Measurements from ENCODE around the gene CHMP6. TPM values are rescaled to one million over a fixed set of nuclear protein-coding genes. Genes with fewer than 3 reads are reported as not detected.
A peak's percentile ranks its signal among the peaks of the same experiment; 100 is the strongest.

The CHMP6 gene
- polyA plus RNA-seq, 1 experiment, result 27.3 TPM

DNA sequence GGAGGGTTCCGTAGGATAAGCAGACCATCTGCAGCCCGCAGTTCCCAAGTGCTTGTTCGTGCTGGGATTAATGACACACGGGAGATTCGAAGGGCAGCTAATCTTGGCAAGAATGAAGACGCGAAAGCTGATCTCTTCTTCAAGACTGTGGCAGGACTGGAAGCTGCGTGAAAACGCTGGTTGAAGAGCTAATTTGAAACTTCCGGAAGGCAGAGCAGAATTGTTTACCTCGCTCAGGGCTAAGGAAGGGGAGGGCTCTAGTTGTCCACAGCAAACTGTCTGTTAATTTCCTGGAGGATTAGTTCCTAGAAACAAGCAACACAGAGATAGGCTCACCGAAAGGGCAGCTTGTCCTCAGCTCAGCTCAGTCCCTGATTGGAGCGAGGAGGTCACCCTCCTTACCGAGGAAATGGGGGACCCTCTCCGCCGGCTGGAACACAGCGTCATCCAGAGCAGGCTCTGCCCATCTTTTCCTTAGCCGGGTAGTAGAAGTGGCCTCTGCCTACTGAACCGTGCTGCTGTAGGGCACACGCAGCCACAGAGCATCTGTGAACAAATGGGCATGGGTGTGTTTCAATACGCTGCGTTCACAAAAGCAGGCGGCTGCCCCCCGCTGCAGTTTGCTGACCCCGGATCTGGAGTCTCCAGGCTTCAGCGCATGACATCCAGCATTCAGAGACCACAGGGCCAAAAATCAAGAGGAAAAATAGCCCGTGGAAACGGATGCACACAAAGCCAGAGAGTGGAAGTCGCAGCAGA lies 26.6 kb downstream of the CHMP6 start:
- DNase-seq (ENCODE audit: low read depth, low spot score), result no peak
- TF ChIP-seq, protein P1, sequence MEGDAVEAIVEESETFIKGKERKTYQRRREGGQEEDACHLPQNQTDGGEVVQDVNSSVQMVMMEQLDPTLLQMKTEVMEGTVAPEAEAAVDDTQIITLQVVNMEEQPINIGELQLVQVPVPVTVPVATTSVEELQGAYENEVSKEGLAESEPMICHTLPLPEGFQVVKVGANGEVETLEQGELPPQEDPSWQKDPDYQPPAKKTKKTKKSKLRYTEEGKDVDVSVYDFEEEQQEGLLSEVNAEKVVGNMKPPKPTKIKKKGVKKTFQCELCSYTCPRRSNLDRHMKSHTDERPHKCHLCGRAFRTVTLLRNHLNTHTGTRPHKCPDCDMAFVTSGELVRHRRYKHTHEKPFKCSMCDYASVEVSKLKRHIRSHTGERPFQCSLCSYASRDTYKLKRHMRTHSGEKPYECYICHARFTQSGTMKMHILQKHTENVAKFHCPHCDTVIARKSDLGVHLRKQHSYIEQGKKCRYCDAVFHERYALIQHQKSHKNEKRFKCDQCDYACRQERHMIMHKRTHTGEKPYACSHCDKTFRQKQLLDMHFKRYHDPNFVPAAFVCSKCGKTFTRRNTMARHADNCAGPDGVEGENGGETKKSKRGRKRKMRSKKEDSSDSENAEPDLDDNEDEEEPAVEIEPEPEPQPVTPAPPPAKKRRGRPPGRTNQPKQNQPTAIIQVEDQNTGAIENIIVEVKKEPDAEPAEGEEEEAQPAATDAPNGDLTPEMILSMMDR (IDR thresholded peaks at IDR 0.05; ENCODE audit: low read depth, low read length), result no peak
- Histone ChIP-seq H3K4me3 (ENCODE audit: low read depth, low read length) (peak overlapping the region; percentile 47), H3K9me3 (ENCODE audit: control insufficient read depth, insufficient read depth, low read length) (no peaks in the 10 kb centered on the region), H3K27me3 (ENCODE audit: control insufficient read depth, insufficient read depth, low read length) (no peaks in the 10 kb centered on the region), H3K27ac (ENCODE audit: low read depth, low read length) (peak overlapping the region; percentile 81)
- ChIA-PET CTCF (interaction anchor here (1.7 to 2.3 kb wide), 2 partner anchors 79 to 84 kb away, joined by 6 to 8 read pairs; no protein-coding TSS in a partner anchor), POLR2A (interaction anchor here (0.6 kb wide), 1 partner anchor 375 kb away, joined by 3 read pairs; no protein-coding TSS in a partner anchor)

DNA sequence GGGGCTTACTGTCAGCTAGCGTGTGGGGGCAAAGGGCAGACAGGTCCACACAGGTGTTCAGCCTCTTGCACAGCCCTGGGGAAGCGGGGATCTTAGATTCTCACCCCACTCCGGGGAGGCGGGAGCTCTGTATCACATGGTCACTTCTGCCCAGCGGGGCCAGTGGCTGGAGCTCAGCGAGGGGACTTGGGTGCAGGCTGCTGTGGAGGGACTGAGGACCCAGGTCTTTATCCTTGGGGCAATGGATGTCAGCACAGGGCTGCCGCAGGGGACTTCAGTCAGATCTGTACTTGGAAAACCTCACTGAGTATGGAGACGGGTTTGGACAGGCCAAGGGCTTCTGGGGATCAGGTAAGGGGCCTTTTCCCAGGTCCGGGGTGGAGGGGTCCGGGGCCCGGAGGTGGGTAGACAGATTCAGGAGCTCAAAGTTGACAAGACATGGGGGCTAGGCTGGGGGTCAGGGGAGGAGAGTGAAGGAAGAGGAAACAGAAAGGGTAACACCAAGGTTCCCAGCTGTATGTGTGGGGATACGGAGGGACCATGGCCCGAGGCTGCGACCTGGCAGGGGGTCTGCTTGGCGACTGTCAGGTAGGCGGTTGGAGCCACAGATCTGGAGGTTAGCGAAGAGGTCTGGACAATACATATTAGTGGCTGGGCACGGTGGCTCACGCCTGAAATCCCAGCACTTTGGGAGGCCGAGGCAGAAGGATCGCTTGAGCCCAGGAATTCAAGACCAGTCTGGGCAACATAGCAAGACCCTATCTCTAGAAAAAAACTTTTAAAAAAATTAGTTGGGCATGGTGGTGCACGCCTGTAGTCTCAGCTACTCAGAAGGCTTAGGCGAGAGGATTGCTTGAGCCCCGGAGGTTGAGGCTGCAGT lies 28.2 kb downstream of the CHMP6 start:
- H3K27ac ChIP-seq (ENCODE audit: low read depth, low read length), result no peak overlapping the region
- no peak for DNase-seq (ENCODE audit: low read depth, low spot score)
- no peaks in the 10 kb centered on the region for H3K9me3 ChIP-seq (ENCODE audit: control insufficient read depth, insufficient read depth, low read length)
- H3K4me3 ChIP-seq (ENCODE audit: low read depth, low read length), result no peak overlapping the region
- POLR2A ChIA-PET, result interaction anchor here (0.7 kb wide), 1 partner anchor 78 kb away, joined by 3 read pairs; no protein-coding TSS in a partner anchor
- no peaks in the 10 kb centered on the region for H3K27me3 ChIP-seq (ENCODE audit: control insufficient read depth, insufficient read depth, low read length)
- CTCF ChIA-PET, result interaction anchor here (1.8 to 2.3 kb wide), 2 partner anchors 78 to 82 kb away, joined by 6 to 7 read pairs; no protein-coding TSS in a partner anchor
- TF ChIP-seq, protein P1 (IDR thresholded peaks at IDR 0.05; ENCODE audit: low read depth, low read length), result no peak

DNA sequence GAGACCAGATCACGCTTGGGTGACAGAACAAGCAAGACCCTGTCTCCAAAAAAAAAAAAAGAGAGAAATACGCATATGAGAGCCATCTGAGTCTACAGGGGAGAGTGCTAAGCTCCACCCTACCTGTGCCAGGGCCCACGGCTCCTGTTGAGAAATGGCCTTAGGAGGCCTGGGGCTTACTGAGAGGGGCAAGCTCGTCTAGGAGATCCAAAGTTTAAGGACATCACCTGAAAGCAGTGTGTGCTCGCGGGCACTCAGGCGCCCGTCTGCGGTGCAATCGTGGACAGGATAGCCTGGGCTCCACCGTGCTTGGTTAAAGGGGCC lies 28.8 kb downstream of the CHMP6 start:
- H3K27me3 ChIP-seq (ENCODE audit: control insufficient read depth, insufficient read depth, low read length), result peaks cover 6% of the 10 kb centered on the region
- H3K27ac ChIP-seq (ENCODE audit: low read depth, low read length), result no peak overlapping the region
- H3K4me3 ChIP-seq (ENCODE audit: low read depth, low read length), result no peak overlapping the region
- ChIA-PET POLR2A (no interaction called here), CTCF (interaction anchor here (0.9 to 1.8 kb wide), 2 partner anchors 77 to 82 kb away, joined by 3 to 7 read pairs; no protein-coding TSS in a partner anchor)
- H3K9me3 ChIP-seq (ENCODE audit: control insufficient read depth, insufficient read depth, low read length), result no peaks in the 10 kb centered on the region
- no peak for DNase-seq (ENCODE audit: low read depth, low spot score)
- TF ChIP-seq, protein P1 (IDR thresholded peaks at IDR 0.05; ENCODE audit: low read depth, low read length), result no peak

DNA sequence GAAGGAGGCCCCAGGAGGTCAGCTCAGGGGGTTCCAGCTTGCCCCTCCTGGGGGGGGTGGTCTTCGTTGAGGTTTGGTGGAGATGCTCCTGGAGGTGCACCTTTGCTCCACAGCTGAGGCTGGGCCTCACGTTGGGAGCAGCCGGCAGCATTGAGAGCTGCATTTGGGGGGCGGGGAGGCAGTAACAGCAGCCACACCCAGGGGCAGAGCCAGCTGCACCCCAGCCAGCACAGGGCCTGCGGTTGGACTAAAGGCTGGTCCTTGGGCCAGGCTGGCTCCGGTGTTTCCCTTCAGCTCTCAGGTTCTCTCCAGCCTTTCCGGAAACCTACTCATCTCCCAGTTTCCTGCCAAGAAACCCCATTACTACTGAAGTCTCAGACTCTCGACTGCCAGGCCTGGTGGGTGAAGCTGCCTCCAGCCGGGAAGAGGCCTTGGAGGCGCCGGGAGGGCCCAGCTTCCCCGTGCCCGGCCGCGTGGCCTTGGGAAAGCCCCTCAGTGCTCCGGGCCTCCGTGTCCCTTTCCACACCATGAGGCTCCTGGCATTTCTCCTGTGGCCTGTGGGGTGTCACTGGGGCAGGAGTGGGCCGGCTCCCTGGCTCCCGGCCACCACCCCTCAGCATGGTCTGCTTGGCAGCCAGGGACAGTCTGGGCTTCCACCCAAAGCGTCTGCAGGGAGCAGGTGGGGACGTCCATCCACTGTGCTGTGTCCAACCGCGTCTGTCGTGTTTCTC lies 29.3 kb downstream of the CHMP6 start:
- Histone ChIP-seq H3K9me3 (ENCODE audit: control insufficient read depth, insufficient read depth, low read length) (no peaks in the 10 kb centered on the region; the same call in 1 of the 2 replicates), H3K4me3 (ENCODE audit: low read depth, low read length) (no peak overlapping the region), H3K27ac (ENCODE audit: low read depth, low read length) (no peak overlapping the region), H3K27me3 (ENCODE audit: control insufficient read depth, insufficient read depth, low read length) (peaks cover 11% of the 10 kb centered on the region)
- CTCF ChIA-PET, result interaction anchor here (0.9 to 1.8 kb wide), 2 partner anchors 77 to 81 kb away, joined by 3 to 7 read pairs; no protein-coding TSS in a partner anchor
- TF ChIP-seq, protein P1 (IDR thresholded peaks at IDR 0.05; ENCODE audit: low read depth, low read length), result no peak
- POLR2A ChIA-PET, result no interaction called here
- no peak for DNase-seq (ENCODE audit: low read depth, low spot score)
